GM12891 (cell line): ENCODE measurements around the gene NFATC1.

ENCODE experiments used
- PAX5 ChIP-seq: IDR thresholded peaks from 2 replicates; pipeline ENCODE4 v1.6.1; 2011; ENCODE audit warnings: low read length, moderate library complexity, mild to moderate bottlenecking; ENCODE audit not compliant: insufficient read depth, severe bottlenecking
- POLR2A ChIP-seq: IDR thresholded peaks from 2 replicates; pipeline ENCODE4 v1.6.1; 2011; ENCODE audit warnings: low read depth, low read length, control low read depth
- POLR2AphosphoS5 ChIP-seq: IDR thresholded peaks from 2 replicates; pipeline ENCODE4 v1.6.1; 2011; ENCODE audit warnings: low read depth, low read length, control low read depth
- POU2F2 ChIP-seq: IDR thresholded peaks from 2 replicates; pipeline ENCODE4 v1.6.1; 2011; ENCODE audit warnings: low read depth, mild to moderate bottlenecking, control low read depth, low read length, moderate library complexity
- SPI1 ChIP-seq: IDR thresholded peaks from 2 replicates; pipeline ENCODE4 v1.6.1; 2011; ENCODE audit warnings: low read depth, low read length, control low read depth
- TAF1 ChIP-seq: IDR thresholded peaks from 2 replicates; pipeline ENCODE4 v1.6.1; 2011; ENCODE audit warnings: low read depth, low read length, control low read depth

- TF ChIP-seq POLR2A (no peak), POLR2AphosphoS5 (no peak), TAF1 (no peak), SPI1 (no peak), PAX5 (no peak), POU2F2 (no peak)
Measured at GRCh38 chr18:79387214-79387613, 8.5 kb upstream of the NFATC1 start.
